Breast epithelium (tissue), 3 donors: Measurements from ENCODE around the gene MET.

Experiments
- POLR2AphosphoS5 ChIP-seq, 3 donors: sonication (generic); formaldehyde crosslinking; IDR thresholded peaks; one replicate each; pipeline ENCODE4 v1.6.1; 2017; ENCODE audit warnings: antibody characterized with exemption in 3 of 3
- TF ChIP-seq, protein P1 (sequence below), 3 donors: fragments of 450-650 bp; IDR thresholded peaks; one replicate each; pipeline ENCODE4 v1.5.1; 2016 to 2017; ENCODE audit warnings: antibody characterized with exemption in 3 of 3, mild to moderate bottlenecking in 3 of 3, moderate library complexity in 3 of 3

GRCh38 chr7:116785843-116786242 lies 113.8 kb downstream of the MET start:
- TF ChIP-seq, protein P1, sequence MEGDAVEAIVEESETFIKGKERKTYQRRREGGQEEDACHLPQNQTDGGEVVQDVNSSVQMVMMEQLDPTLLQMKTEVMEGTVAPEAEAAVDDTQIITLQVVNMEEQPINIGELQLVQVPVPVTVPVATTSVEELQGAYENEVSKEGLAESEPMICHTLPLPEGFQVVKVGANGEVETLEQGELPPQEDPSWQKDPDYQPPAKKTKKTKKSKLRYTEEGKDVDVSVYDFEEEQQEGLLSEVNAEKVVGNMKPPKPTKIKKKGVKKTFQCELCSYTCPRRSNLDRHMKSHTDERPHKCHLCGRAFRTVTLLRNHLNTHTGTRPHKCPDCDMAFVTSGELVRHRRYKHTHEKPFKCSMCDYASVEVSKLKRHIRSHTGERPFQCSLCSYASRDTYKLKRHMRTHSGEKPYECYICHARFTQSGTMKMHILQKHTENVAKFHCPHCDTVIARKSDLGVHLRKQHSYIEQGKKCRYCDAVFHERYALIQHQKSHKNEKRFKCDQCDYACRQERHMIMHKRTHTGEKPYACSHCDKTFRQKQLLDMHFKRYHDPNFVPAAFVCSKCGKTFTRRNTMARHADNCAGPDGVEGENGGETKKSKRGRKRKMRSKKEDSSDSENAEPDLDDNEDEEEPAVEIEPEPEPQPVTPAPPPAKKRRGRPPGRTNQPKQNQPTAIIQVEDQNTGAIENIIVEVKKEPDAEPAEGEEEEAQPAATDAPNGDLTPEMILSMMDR (IDR thresholded peaks at IDR 0.05) = no peak
- no peak for TF ChIP-seq POLR2AphosphoS5 (IDR thresholded peaks at IDR 0.05)
